BJ (cell line): ENCODE data around the gene DNASE1L3. TPM values are rescaled to one million over a fixed set of nuclear protein-coding genes. Genes with fewer than 3 reads are reported as not detected.

Experiments used
- CTCF ChIA-PET: fragments of 350-600 bp; formaldehyde crosslinking; extraction: SDS; loops from one replicate; lab custom pipeline; 2021; ENCODE audit warnings: antibody characterized with exemption, inconsistent platforms; lab: Yijun Ruan, JAX
- POLR2A ChIA-PET: fragments of 300-600 bp; sonication (Branson Sonifier 250); formaldehyde crosslinking; extraction: SDS; loops from one replicate; lab custom pipeline; 2021; ENCODE audit warnings: antibody characterized with exemption; lab: Charles Lee
- DNase-seq: peaks from one replicate; pipeline ENCODE4 v3.0.0-alpha.2; 2011; ENCODE audit warnings: low read depth
- H3K27me3 ChIP-seq: 2 replicates; pipeline ENCODE4 v1.6.0; 2011; ENCODE audit warnings: low read length; ENCODE audit not compliant: control insufficient read depth, insufficient read depth
- H3K36me3 ChIP-seq: 2 replicates; pipeline ENCODE4 v1.5.1; 2011; ENCODE audit warnings: low read length; ENCODE audit not compliant: control insufficient read depth, insufficient read depth
- H3K4me3 ChIP-seq: 2 replicates; pipeline ENCODE4 v1.5.1; 2011; ENCODE audit warnings: low read depth, mild to moderate bottlenecking, control low read depth, low read length
- CTCF ChIP-seq: IDR thresholded peaks from 2 replicates; pipeline ENCODE4 v1.5.1; 2011; ENCODE audit warnings: low read depth, mild to moderate bottlenecking, control low read depth, inconsistent platforms, low read length, moderate library complexity; ENCODE audit not compliant: insufficient read depth
- polyA plus RNA-seq: library from polyadenylated mRNA; depleted of rRNA; stranded (reverse); fragments of >200 nt; gene quantifications from 2 replicates; pipeline ENCODE4 v1.2.3, GENCODE V29; 2011

Gene DNASE1L3
- polyA plus RNA-seq, 1 experiment = not detected

GRCh38 chr3:58184309-58184981 lies 26.3 kb downstream of the DNASE1L3 start:
- ChIA-PET POLR2A (no interaction called here), CTCF (interaction anchor here (1.2 to 9.9 kb wide), 6 partner anchors 17 to 222 kb away, joined by 4 to 240 read pairs (median 24); partner anchors contain the start of genes HTD2 and RPP14)
- no peak for TF ChIP-seq CTCF
- Histone ChIP-seq H3K36me3 (no peaks in the 10 kb centered on the region), H3K4me3 (no peak overlapping the region), H3K27me3 (no peaks in the 10 kb centered on the region; the same call in none of the 2 replicates)
- DNase-seq = no peak

- Histone ChIP-seq H3K27me3 (no peaks in the 10 kb centered on the region; the same call in none of the 2 replicates), H3K36me3 (no peaks in the 10 kb centered on the region), H3K4me3 (no peak overlapping the region)
- TF ChIP-seq CTCF = no peak
- CTCF ChIA-PET = interaction anchor here (1.2 to 9.9 kb wide), 6 partner anchors 17 to 221 kb away, joined by 4 to 240 read pairs (median 24); partner anchors contain the start of genes HTD2 and RPP14
- POLR2A ChIA-PET = no interaction called here
- no peak for DNase-seq
Observed at GRCh38 chr3:58183891-58184290, 26.9 kb downstream of the DNASE1L3 start.

- ChIA-PET POLR2A (no interaction called here), CTCF (interaction anchor here (0.6 to 9.9 kb wide), 7 partner anchors 16 to 221 kb away, joined by 4 to 240 read pairs (median 4); partner anchors contain the start of genes HTD2 and RPP14)
- H3K36me3 ChIP-seq = no peaks in the 10 kb centered on the region
- TF ChIP-seq CTCF = no peak
- H3K27me3 ChIP-seq = no peaks in the 10 kb centered on the region; the same call in none of the 2 replicates
- no peak overlapping the region for H3K4me3 ChIP-seq
- no peak for DNase-seq
Observed at GRCh38 chr3:58183221-58183620, 27.6 kb downstream of the DNASE1L3 start.

- Histone ChIP-seq H3K4me3 (no peak overlapping the region), H3K27me3 (no peaks in the 10 kb centered on the region; the same call in none of the 2 replicates), H3K36me3 (no peaks in the 10 kb centered on the region)
- ChIA-PET CTCF (interaction anchor here (0.6 to 6.6 kb wide), 5 partner anchors 14 to 125 kb away, joined by 3 to 71 read pairs (median 45); partner anchors contain the start of genes HTD2 and RPP14), POLR2A (no interaction called here)
- DNase-seq = no peak
- TF ChIP-seq CTCF = no peak
Observed at GRCh38 chr3:58180940-58181587, 29.7 kb downstream of the DNASE1L3 start.

GRCh38 chr3:58180099-58180880 lies 30.5 kb downstream of the DNASE1L3 start:
- ChIA-PET CTCF (interaction anchor here (1.1 to 6.6 kb wide), 5 partner anchors 7 to 127 kb away, joined by 3 to 71 read pairs (median 53); partner anchors contain the start of genes HTD2 and RPP14), POLR2A (no interaction called here)
- TF ChIP-seq CTCF = no peak
- Histone ChIP-seq H3K27me3 (no peaks in the 10 kb centered on the region; the same call in none of the 2 replicates), H3K4me3 (no peak overlapping the region), H3K36me3 (no peaks in the 10 kb centered on the region)
- DNase-seq = no peak
